ENCODE data around the gene CD84.

The CD84 gene

GRCh38 chr1:160580221-160580812 lies 1.0 kb upstream of the CD84 start:
- TF ChIP-seq, protein P1, sequence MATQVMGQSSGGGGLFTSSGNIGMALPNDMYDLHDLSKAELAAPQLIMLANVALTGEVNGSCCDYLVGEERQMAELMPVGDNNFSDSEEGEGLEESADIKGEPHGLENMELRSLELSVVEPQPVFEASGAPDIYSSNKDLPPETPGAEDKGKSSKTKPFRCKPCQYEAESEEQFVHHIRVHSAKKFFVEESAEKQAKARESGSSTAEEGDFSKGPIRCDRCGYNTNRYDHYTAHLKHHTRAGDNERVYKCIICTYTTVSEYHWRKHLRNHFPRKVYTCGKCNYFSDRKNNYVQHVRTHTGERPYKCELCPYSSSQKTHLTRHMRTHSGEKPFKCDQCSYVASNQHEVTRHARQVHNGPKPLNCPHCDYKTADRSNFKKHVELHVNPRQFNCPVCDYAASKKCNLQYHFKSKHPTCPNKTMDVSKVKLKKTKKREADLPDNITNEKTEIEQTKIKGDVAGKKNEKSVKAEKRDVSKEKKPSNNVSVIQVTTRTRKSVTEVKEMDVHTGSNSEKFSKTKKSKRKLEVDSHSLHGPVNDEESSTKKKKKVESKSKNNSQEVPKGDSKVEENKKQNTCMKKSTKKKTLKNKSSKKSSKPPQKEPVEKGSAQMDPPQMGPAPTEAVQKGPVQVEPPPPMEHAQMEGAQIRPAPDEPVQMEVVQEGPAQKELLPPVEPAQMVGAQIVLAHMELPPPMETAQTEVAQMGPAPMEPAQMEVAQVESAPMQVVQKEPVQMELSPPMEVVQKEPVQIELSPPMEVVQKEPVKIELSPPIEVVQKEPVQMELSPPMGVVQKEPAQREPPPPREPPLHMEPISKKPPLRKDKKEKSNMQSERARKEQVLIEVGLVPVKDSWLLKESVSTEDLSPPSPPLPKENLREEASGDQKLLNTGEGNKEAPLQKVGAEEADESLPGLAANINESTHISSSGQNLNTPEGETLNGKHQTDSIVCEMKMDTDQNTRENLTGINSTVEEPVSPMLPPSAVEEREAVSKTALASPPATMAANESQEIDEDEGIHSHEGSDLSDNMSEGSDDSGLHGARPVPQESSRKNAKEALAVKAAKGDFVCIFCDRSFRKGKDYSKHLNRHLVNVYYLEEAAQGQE (IDR thresholded peaks at IDR 0.05; ENCODE audit: insufficient read depth in 1 of 2, low read depth in 2 of 2, low read length in 2 of 2), result no peak
- TF ChIP-seq SIN3A (IDR thresholded peaks at IDR 0.05; ENCODE audit: borderline replicate concordance, insufficient read depth, low read length) (no peak), POLR2AphosphoS5 (IDR thresholded peaks at IDR 0.05; ENCODE audit: low read depth, low read length) (no peak), TAF1 (IDR thresholded peaks at IDR 0.05; ENCODE audit: borderline replicate concordance, insufficient read depth, low read length) (no peak), FOXP2 (optimal IDR thresholded peaks at IDR 0.05; ENCODE audit: borderline replicate concordance, extremely low read depth, extremely low read length, insufficient read depth) (no peak)

DNA sequence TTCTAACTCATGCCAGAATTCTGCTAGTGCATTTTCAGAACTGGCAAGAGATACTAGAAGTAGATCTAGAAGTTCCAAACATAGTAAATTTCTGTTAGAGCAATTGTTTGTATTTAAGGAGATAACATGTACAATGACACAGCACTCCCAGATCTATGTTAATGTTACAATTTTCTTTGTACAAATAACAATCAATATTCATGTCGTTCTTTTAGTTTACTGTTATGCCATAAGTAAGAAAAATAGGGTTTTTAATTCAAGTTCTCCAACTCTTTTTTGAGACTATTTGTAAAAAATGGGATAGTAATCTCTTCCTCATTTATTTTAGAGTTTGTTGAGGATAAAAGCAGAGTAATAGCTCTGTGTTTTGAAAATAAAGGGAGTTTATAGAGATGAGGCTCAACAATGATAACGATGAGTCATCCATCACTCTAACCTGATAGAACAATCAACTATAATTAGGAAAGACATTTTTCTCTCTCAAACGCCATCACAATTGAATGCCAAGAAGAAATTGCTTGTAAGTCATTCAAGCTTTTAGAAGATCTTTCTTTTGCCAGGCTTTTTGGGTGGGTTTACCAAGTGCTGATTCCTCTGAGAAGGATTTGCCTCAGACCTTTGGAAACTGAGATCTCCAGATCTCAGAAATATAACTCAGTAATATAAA lies 638 bp downstream of the CD84 start:
- TF ChIP-seq FOXP2 (optimal IDR thresholded peaks at IDR 0.05; ENCODE audit: borderline replicate concordance, extremely low read depth, extremely low read length, insufficient read depth) (no peak), SIN3A (IDR thresholded peaks at IDR 0.05; ENCODE audit: borderline replicate concordance, insufficient read depth, low read length) (no peak), TAF1 (IDR thresholded peaks at IDR 0.05; ENCODE audit: borderline replicate concordance, insufficient read depth, low read length) (no peak), POLR2AphosphoS5 (IDR thresholded peaks at IDR 0.05; ENCODE audit: low read depth, low read length) (no peak)
- TF ChIP-seq, protein P1 (IDR thresholded peaks at IDR 0.05; ENCODE audit: insufficient read depth in 1 of 2, low read depth in 2 of 2, low read length in 2 of 2), result no peak

GRCh38 chr1:160578175-160578524 lies 1.1 kb downstream of the CD84 start:
- TF ChIP-seq, protein P1 (IDR thresholded peaks at IDR 0.05; ENCODE audit: insufficient read depth in 1 of 2, low read depth in 2 of 2, low read length in 2 of 2), result no peak
- TF ChIP-seq FOXP2 (optimal IDR thresholded peaks at IDR 0.05; ENCODE audit: borderline replicate concordance, extremely low read depth, extremely low read length, insufficient read depth) (no peak), POLR2AphosphoS5 (IDR thresholded peaks at IDR 0.05; ENCODE audit: low read depth, low read length) (no peak), TAF1 (IDR thresholded peaks at IDR 0.05; ENCODE audit: borderline replicate concordance, insufficient read depth, low read length) (no peak), SIN3A (IDR thresholded peaks at IDR 0.05; ENCODE audit: borderline replicate concordance, insufficient read depth, low read length) (no peak)

DNA sequence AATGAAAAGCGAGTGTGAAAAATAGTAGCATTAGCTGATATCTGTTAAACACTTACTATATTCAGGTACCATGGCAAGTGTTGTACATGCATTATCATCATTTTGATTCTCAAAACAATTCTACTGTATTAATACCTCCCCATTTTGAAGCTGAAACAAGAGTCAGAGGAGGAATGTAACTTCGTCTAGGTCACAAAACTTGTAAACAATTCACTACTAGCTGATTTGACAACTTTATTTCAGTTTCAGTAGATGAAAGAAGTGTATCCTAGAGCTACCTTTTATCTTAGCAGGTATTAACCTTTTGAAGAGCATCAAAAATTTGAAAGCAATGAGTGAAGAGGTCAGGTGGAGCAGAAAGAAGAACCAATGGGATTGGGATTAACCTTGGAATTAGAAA lies 1.6 kb downstream of the CD84 start:
- TF ChIP-seq POLR2AphosphoS5 (IDR thresholded peaks at IDR 0.05; ENCODE audit: low read depth, low read length), result no peak
- no peak for TF ChIP-seq TAF1 (IDR thresholded peaks at IDR 0.05; ENCODE audit: borderline replicate concordance, insufficient read depth, low read length)
- TF ChIP-seq, protein P1 (IDR thresholded peaks at IDR 0.05; ENCODE audit: insufficient read depth in 1 of 2, low read depth in 2 of 2, low read length in 2 of 2), result no peak
- no peak for TF ChIP-seq SIN3A (IDR thresholded peaks at IDR 0.05; ENCODE audit: borderline replicate concordance, insufficient read depth, low read length)
- TF ChIP-seq FOXP2 (optimal IDR thresholded peaks at IDR 0.05; ENCODE audit: borderline replicate concordance, extremely low read depth, extremely low read length, insufficient read depth), result no peak
